ENCODE data around the gene DSC1. TPM values are rescaled to one million over a fixed set of nuclear protein-coding genes. Genes with fewer than 3 reads are reported as not detected.

Gene DSC1
- total and polyA plus RNA-seq, 2 of the 4 experiments (the other 2 are of a cell fraction), result not detected

- Histone ChIP-seq H3K56ac (ENCODE audit: extremely low read depth, insufficient read depth, low read length) (no peak overlapping the region), H3K27me3 (ENCODE audit: control insufficient read depth, insufficient read depth, low read length) (peaks cover 13% of the 10 kb centered on the region), H3K4me1 (ENCODE audit: control insufficient read depth, insufficient read depth, low read length) (no peaks in the 10 kb centered on the region), H3K4me2 (ENCODE audit: low read depth, low read length) (no peak overlapping the region), H3K4me3 (ENCODE audit: insufficient read depth, low read depth, low read length) (no peak overlapping the region), H2BK20ac (ENCODE audit: low read depth, low read length) (no peak overlapping the region), H3K36me3 (ENCODE audit: control insufficient read depth, insufficient read depth, low read length) (no peaks in the 10 kb centered on the region), H4K8ac (ENCODE audit: low read depth in 2 of 2, low read length in 2 of 2) (no peak overlapping the region), H3K23ac (ENCODE audit: low read depth, low read length) (no peak overlapping the region), H3K14ac (replicated peaks; ENCODE audit: low read depth, low read length) (no peak overlapping the region), H3K18ac (ENCODE audit: low read depth, low read length) (no peak overlapping the region), H2AK5ac (ENCODE audit: low read depth, low read length) (no peak overlapping the region), H2AK9ac (replicated peaks; ENCODE audit: low read depth, low read length, poor library complexity) (no peak overlapping the region), H3K9me1 (ENCODE audit: insufficient read depth, low read length) (no peaks in the 10 kb centered on the region), H2AFZ (replicated peaks; ENCODE audit: low read length, poor library complexity) (no peak overlapping the region), H4K5ac (ENCODE audit: low read depth, low read length) (no peak overlapping the region), H4K91ac (ENCODE audit: insufficient read depth, low read depth, low read length) (no peak overlapping the region), H3K27ac (ENCODE audit: insufficient read depth, low read length) (no peak overlapping the region), H4K20me1 (ENCODE audit: insufficient read depth, low read length) (no peaks in the 10 kb centered on the region), H3K9ac (ENCODE audit: low read depth, low read length) (no peak overlapping the region), H2BK120ac (ENCODE audit: low read depth, low read length) (no peak overlapping the region), H3K9me3 (ENCODE audit: control insufficient read depth, insufficient read depth, low read length) (0 out of 2 replicates have a peak, but pooled peaks cover 1% of the 10 kb centered on the region), H2BK5ac (ENCODE audit: low read depth, low read length, poor library complexity, severe bottlenecking) (no peak overlapping the region), H2BK15ac (ENCODE audit: low read depth, low read length) (no peak overlapping the region), H3K4ac (ENCODE audit: low read depth, low read length) (no peak overlapping the region), H3K79me1 (ENCODE audit: low read depth in 1 of 2, low read length in 2 of 2) (no peaks in the 10 kb centered on the region)
- TF ChIP-seq FOS (IDR thresholded peaks at IDR 0.05; ENCODE audit: low read depth, low read length), result no peak
- no peak for TF ChIP-seq RCOR1 (IDR thresholded peaks at IDR 0.05; ENCODE audit: insufficient replicate concordance, low read length)
- no peak for TF ChIP-seq MXI1 (IDR thresholded peaks at IDR 0.05; ENCODE audit: borderline replicate concordance, low read depth, low read length)
- TF ChIP-seq POLR2A (IDR thresholded peaks at IDR 0.05; ENCODE audit: low read depth, low read length), result no peak
- TF ChIP-seq USF2 (IDR thresholded peaks at IDR 0.05; ENCODE audit: low read depth, low read length), result no peak
- no peak for TF ChIP-seq MAFK (IDR thresholded peaks at IDR 0.05; ENCODE audit: low read depth, low read length)
- no peak for TF ChIP-seq NFE2L2 (IDR thresholded peaks at IDR 0.05; ENCODE audit: low read depth, low read length)
- TF ChIP-seq, protein P1, sequence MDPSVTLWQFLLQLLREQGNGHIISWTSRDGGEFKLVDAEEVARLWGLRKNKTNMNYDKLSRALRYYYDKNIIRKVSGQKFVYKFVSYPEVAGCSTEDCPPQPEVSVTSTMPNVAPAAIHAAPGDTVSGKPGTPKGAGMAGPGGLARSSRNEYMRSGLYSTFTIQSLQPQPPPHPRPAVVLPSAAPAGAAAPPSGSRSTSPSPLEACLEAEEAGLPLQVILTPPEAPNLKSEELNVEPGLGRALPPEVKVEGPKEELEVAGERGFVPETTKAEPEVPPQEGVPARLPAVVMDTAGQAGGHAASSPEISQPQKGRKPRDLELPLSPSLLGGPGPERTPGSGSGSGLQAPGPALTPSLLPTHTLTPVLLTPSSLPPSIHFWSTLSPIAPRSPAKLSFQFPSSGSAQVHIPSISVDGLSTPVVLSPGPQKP (IDR thresholded peaks at IDR 0.05; ENCODE audit: borderline replicate concordance, low read depth, low read length), result no peak
- no peak for TF ChIP-seq CEBPB (IDR thresholded peaks at IDR 0.05; ENCODE audit: low read depth, low read length)
- no peak for TF ChIP-seq BHLHE40 (IDR thresholded peaks at IDR 0.05; ENCODE audit: low read depth, low read length)
- in situ Hi-C loops (cut with MboI; ENCODE audit: low sequenced_read_pairs), result no loop called here
- ChIA-PET POLR2A (ENCODE audit: unreplicated experiment) (no interaction called here), CTCF (no interaction called here)
- intact Hi-C loops (cut with micrococcal nuclease), result no loop called here
- dilution Hi-C loops (cut with HindIII; ENCODE audit: low sequenced_read_pairs, unreplicated experiment), result no loop called here
- no peak for DNase-seq
- ATAC-seq (ENCODE audit: low read depth), result no peak
- BruUV-seq (replicated peaks), result no TSS peak
Observed at GRCh38 chr18:31098878-31099277, 63.8 kb downstream of the DSC1 start.
